Right atrium auricular region (tissue), 2 donors: Measurements from ENCODE around the gene HS3ST6. TPM values are rescaled to one million over a fixed set of nuclear protein-coding genes. Genes with fewer than 3 reads are reported as not detected.
"Not testable (repeated sequence)": the region's sequence is repeated elsewhere in the genome, so short reads cannot be mapped to it uniquely, and the experiment has no call there.

Experiments used
- DNase-seq: peaks from one replicate; pipeline ENCODE4 v3.0.0-alpha.2; 2019; ENCODE audit warnings: low spot score
- H3K27ac ChIP-seq, 2 donors: fragments of 200-600 bp; sonication (generic); 1 replicate in 1 of 2; 2 replicates in 1 of 2; pipeline ENCODE4 v1.5.1; 2016 to 2019
- H3K27me3 ChIP-seq, 2 donors: fragments of 200-600 bp; sonication (generic); one replicate each; pipeline versions ENCODE4 v1.5.1 to v1.6.0; 2017 to 2019
- H3K36me3 ChIP-seq: fragments of 200-600 bp; sonication (generic); one replicate; pipeline ENCODE4 v1.5.1; 2016
- H3K4me1 ChIP-seq, 2 donors: fragments of 200-600 bp; sonication (generic); one replicate each; pipeline versions ENCODE4 v1.5.1 to v1.6.0; 2017 to 2019
- H3K4me3 ChIP-seq, 2 donors: fragments of 200-600 bp; sonication (generic); 1 replicate in 1 of 2; 2 replicates in 1 of 2; pipeline ENCODE4 v1.5.1; 2017 to 2019; ENCODE audit warnings: mild to moderate bottlenecking in 1 of 2, moderate library complexity in 1 of 2
- H3K9me3 ChIP-seq, 2 donors: fragments of 200-600 bp; sonication (generic); one replicate each; pipeline ENCODE4 v1.5.1; 2019
- CTCF ChIP-seq, 2 donors: fragments of 200-600 bp; sonication (generic); IDR thresholded peaks; one replicate each; pipeline ENCODE4 v1.5.1; 2019; ENCODE audit warnings: antibody characterized with exemption in 2 of 2
- total RNA-seq, 2 donors: library from RNA; depleted of rRNA; stranded (reverse); fragments of >200 nt; gene quantifications; one replicate each; pipeline ENCODE4 v1.1.0, GENCODE V29; 2016

HS3ST6 gene
- total RNA-seq, 2 donors from 2014 or later, result not detected

GRCh38 chr16:1922357-1922756, 4.1 kb upstream of the HS3ST6 start:
- Histone ChIP-seq H3K4me1 (peaks cover 0 to 13% of the 10 kb centered on the region in 2 donors), H3K36me3 (no peaks in the 10 kb centered on the region), H3K27me3 (peaks cover 10 to 25% of the 10 kb centered on the region in 2 donors), H3K9me3 (no peaks in the 10 kb centered on the region), H3K4me3 (no peak overlapping the region), H3K27ac (no peak overlapping the region)
- no peak for TF ChIP-seq CTCF (IDR thresholded peaks at IDR 0.05)
- no peak for DNase-seq

GRCh38 chr16:1920727-1921171, 2.5 kb upstream of the HS3ST6 start:
- no peak for DNase-seq
- no peaks in the 10 kb centered on the region for H3K36me3 ChIP-seq
- no peaks in the 10 kb centered on the region for H3K9me3 ChIP-seq
- no peak overlapping the region for H3K4me3 ChIP-seq
- H3K27ac ChIP-seq, result no peak overlapping the region
- TF ChIP-seq CTCF (IDR thresholded peaks at IDR 0.05), result no peak
- peaks cover 13 to 33% of the 10 kb centered on the region in 2 donors for H3K27me3 ChIP-seq
- peaks cover 0 to 13% of the 10 kb centered on the region in 2 donors for H3K4me1 ChIP-seq

- not testable (repeated sequence) for H3K27ac ChIP-seq, H3K4me3 ChIP-seq, H3K9me3 ChIP-seq, H3K36me3 ChIP-seq, DNase-seq
- H3K4me1 ChIP-seq, result peaks cover 0 to 13% of the 10 kb centered on the region in 2 donors
- peaks cover 13 to 33% of the 10 kb centered on the region in 2 donors for H3K27me3 ChIP-seq
Measured at GRCh38 chr16:1920122-1920521, 1.9 kb upstream of the HS3ST6 start.

- TF ChIP-seq CTCF (IDR thresholded peaks at IDR 0.05), result no peak
- H3K4me3 ChIP-seq, result no peak overlapping the region
- no peak overlapping the region for H3K27ac ChIP-seq
- DNase-seq, result no peak
- peaks cover 13 to 33% of the 10 kb centered on the region in 2 donors for H3K27me3 ChIP-seq
- peaks cover 0 to 13% of the 10 kb centered on the region in 2 donors for H3K4me1 ChIP-seq
- H3K9me3 ChIP-seq, result no peaks in the 10 kb centered on the region
- H3K36me3 ChIP-seq, result no peaks in the 10 kb centered on the region
Measured at GRCh38 chr16:1919327-1919998, 1.2 kb upstream of the HS3ST6 start.

GRCh38 chr16:1917665-1918350, 407 bp downstream of the HS3ST6 start:
- no peak overlapping the region for H3K4me3 ChIP-seq
- H3K36me3 ChIP-seq, result no peaks in the 10 kb centered on the region
- DNase-seq, result no peak
- no peak overlapping the region for H3K27ac ChIP-seq
- peaks cover 13 to 33% of the 10 kb centered on the region in 2 donors for H3K27me3 ChIP-seq
- TF ChIP-seq CTCF (IDR thresholded peaks at IDR 0.05), result no peak
- H3K4me1 ChIP-seq, result peaks cover 0 to 7% of the 10 kb centered on the region in 2 donors
- no peaks in the 10 kb centered on the region for H3K9me3 ChIP-seq

GRCh38 chr16:1917056-1917664, 1.1 kb downstream of the HS3ST6 start:
- H3K4me1 ChIP-seq, result peaks cover 0 to 7% of the 10 kb centered on the region in 2 donors
- no peaks in the 10 kb centered on the region for H3K9me3 ChIP-seq
- no peak for DNase-seq
- TF ChIP-seq CTCF (IDR thresholded peaks at IDR 0.05), result no peak
- no peak overlapping the region for H3K4me3 ChIP-seq
- H3K27ac ChIP-seq, result no peak overlapping the region
- no peaks in the 10 kb centered on the region for H3K36me3 ChIP-seq
- peaks cover 13 to 33% of the 10 kb centered on the region in 2 donors for H3K27me3 ChIP-seq
